ENCODE data around the gene TH.

Gene TH

GRCh38 chr11:2171591-2172003, at the start of gene TH:
Gene TH, minus strand, starts transcription at chr11:2171815. Its CDS starts 29 bp downstream, at chr11:2171786.
- Mint-ChIP-seq H3K27me3 (no peaks in the 10 kb centered on the region), H3K4me1 (no peaks in the 10 kb centered on the region), H3K27ac (no peak within 1 kb of the TSS), H3K36me3 (no peaks in the 10 kb centered on the region), H3K4me3 (no peak within 1 kb of the TSS), H3K9me3 (no peaks in the 10 kb centered on the region)

GRCh38 chr11:2221024-2221423, 49.4 kb upstream of the TH start:
- Mint-ChIP-seq H3K27me3 (peaks cover 2% of the 10 kb centered on the region), H3K27ac (no peak overlapping the region), H3K4me1 (no peaks in the 10 kb centered on the region), H3K9me3 (peaks cover 12% of the 10 kb centered on the region), H3K36me3 (peaks cover 4% of the 10 kb centered on the region), H3K4me3 (no peak overlapping the region)

- H3K9me3 Mint-ChIP-seq = peaks cover 12% of the 10 kb centered on the region
- H3K27ac Mint-ChIP-seq = no peak overlapping the region
- peaks cover 2% of the 10 kb centered on the region for H3K27me3 Mint-ChIP-seq
- no peaks in the 10 kb centered on the region for H3K4me1 Mint-ChIP-seq
- peaks cover 4% of the 10 kb centered on the region for H3K36me3 Mint-ChIP-seq
- H3K4me3 Mint-ChIP-seq = no peak overlapping the region
Measured at GRCh38 chr11:2220173-2220771, 48.7 kb upstream of the TH start.

- Mint-ChIP-seq H3K27me3 (peaks cover 2% of the 10 kb centered on the region), H3K36me3 (peaks cover 4% of the 10 kb centered on the region), H3K27ac (no peak overlapping the region), H3K4me1 (no peaks in the 10 kb centered on the region), H3K4me3 (no peak overlapping the region), H3K9me3 (peaks cover 12% of the 10 kb centered on the region)
Measured at GRCh38 chr11:2219318-2220017, 47.9 kb upstream of the TH start.

- peaks cover 2% of the 10 kb centered on the region for H3K27me3 Mint-ChIP-seq
- H3K9me3 Mint-ChIP-seq = peaks cover 5% of the 10 kb centered on the region
- no peak overlapping the region for H3K4me3 Mint-ChIP-seq
- H3K36me3 Mint-ChIP-seq = no peaks in the 10 kb centered on the region
- H3K4me1 Mint-ChIP-seq = peaks cover 12% of the 10 kb centered on the region
- H3K27ac Mint-ChIP-seq = no peak overlapping the region
Measured at GRCh38 chr11:2218031-2218633, 46.5 kb upstream of the TH start.

- Mint-ChIP-seq H3K27me3 (peaks cover 2% of the 10 kb centered on the region), H3K27ac (no peak overlapping the region), H3K4me3 (no peak overlapping the region), H3K9me3 (peaks cover 5% of the 10 kb centered on the region), H3K4me1 (peaks cover 12% of the 10 kb centered on the region), H3K36me3 (no peaks in the 10 kb centered on the region)
Measured at GRCh38 chr11:2217211-2218030, 45.8 kb upstream of the TH start.

GRCh38 chr11:2216400-2217064, 44.9 kb upstream of the TH start:
- H3K36me3 Mint-ChIP-seq = no peaks in the 10 kb centered on the region
- H3K27ac Mint-ChIP-seq = no peak overlapping the region
- H3K9me3 Mint-ChIP-seq = no peaks in the 10 kb centered on the region
- H3K27me3 Mint-ChIP-seq = no peaks in the 10 kb centered on the region
- peaks cover 12% of the 10 kb centered on the region for H3K4me1 Mint-ChIP-seq
- no peak overlapping the region for H3K4me3 Mint-ChIP-seq

- Mint-ChIP-seq H3K27ac (no peak overlapping the region), H3K27me3 (no peaks in the 10 kb centered on the region), H3K36me3 (no peaks in the 10 kb centered on the region), H3K9me3 (no peaks in the 10 kb centered on the region), H3K4me3 (no peak overlapping the region), H3K4me1 (peaks cover 12% of the 10 kb centered on the region)
Measured at GRCh38 chr11:2215561-2216399, 44.2 kb upstream of the TH start.

- Mint-ChIP-seq H3K27ac (no peak overlapping the region), H3K36me3 (no peaks in the 10 kb centered on the region), H3K27me3 (no peaks in the 10 kb centered on the region), H3K4me3 (no peak overlapping the region), H3K4me1 (peaks cover 12% of the 10 kb centered on the region), H3K9me3 (no peaks in the 10 kb centered on the region)
Measured at GRCh38 chr11:2215230-2215560, 43.6 kb upstream of the TH start.

- H3K4me3 Mint-ChIP-seq = no peak overlapping the region
- peak overlapping the region; percentile 76 for H3K27ac Mint-ChIP-seq
- H3K9me3 Mint-ChIP-seq = no peaks in the 10 kb centered on the region
- no peaks in the 10 kb centered on the region for H3K27me3 Mint-ChIP-seq
- H3K36me3 Mint-ChIP-seq = no peaks in the 10 kb centered on the region
- H3K4me1 Mint-ChIP-seq = peaks cover 12% of the 10 kb centered on the region
Measured at GRCh38 chr11:2214527-2215229, 43.1 kb upstream of the TH start.

GRCh38 chr11:2213890-2214526, 42.4 kb upstream of the TH start:
- Mint-ChIP-seq H3K9me3 (no peaks in the 10 kb centered on the region), H3K4me3 (peak overlapping the region; percentile 34), H3K4me1 (peaks cover 12% of the 10 kb centered on the region), H3K27me3 (no peaks in the 10 kb centered on the region), H3K27ac (peak overlapping the region; percentile 76), H3K36me3 (no peaks in the 10 kb centered on the region)

- Mint-ChIP-seq H3K36me3 (no peaks in the 10 kb centered on the region), H3K27ac (peak overlapping the region; percentile 3), H3K27me3 (no peaks in the 10 kb centered on the region), H3K4me1 (peaks cover 12% of the 10 kb centered on the region), H3K4me3 (peak overlapping the region; percentile 34), H3K9me3 (no peaks in the 10 kb centered on the region)
Measured at GRCh38 chr11:2213384-2213842, 41.8 kb upstream of the TH start.

GRCh38 chr11:2212411-2213251, 41.0 kb upstream of the TH start:
- Mint-ChIP-seq H3K36me3 (no peaks in the 10 kb centered on the region), H3K27ac (no peak overlapping the region), H3K9me3 (no peaks in the 10 kb centered on the region), H3K4me3 (no peak overlapping the region), H3K4me1 (peaks cover 12% of the 10 kb centered on the region), H3K27me3 (no peaks in the 10 kb centered on the region)

Data from activated naive CD4-positive, alpha-beta T cell treated with anti-CD3 and anti-CD28 coated beads, Interleukin-2, amount 50 U/mL, for 24 hours (primary cell).